Stimulated activated CD4-positive, alpha-beta T cell treated with anti-CD3 and anti-CD28 coated beads, Interleukin-1b, Interleukin-23, amount 100 ng/mL, for 4 hours (primary cell): ENCODE measurements around the gene RHBDL1.

Experiments
- DNase-seq, 2 donors: peaks; one replicate each; pipeline ENCODE4 v3.0.0-alpha.2; 2020; ENCODE audit warnings: low read depth in 2 of 2

Gene RHBDL1

DNA sequence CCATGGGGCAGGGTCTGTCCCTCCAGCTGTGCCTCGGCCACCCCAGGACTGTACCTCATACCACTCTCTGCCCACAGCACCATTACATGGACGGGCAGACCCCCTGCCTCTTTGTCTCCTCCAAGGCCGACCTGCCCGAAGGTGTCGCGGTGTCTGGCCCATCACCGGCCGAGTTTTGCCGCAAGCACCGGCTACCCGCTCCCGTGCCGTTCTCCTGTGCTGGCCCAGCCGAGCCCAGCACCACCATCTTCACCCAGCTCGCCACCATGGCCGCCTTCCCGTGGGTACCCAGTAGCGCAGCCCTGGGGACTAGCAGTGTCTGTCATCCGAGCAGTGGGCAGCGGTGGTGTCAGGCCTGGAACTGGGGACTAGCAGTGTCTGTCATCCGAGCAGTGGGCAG, 2.6 kb upstream of the RHBDL1 start:
- DNase-seq, result no peak

DNA sequence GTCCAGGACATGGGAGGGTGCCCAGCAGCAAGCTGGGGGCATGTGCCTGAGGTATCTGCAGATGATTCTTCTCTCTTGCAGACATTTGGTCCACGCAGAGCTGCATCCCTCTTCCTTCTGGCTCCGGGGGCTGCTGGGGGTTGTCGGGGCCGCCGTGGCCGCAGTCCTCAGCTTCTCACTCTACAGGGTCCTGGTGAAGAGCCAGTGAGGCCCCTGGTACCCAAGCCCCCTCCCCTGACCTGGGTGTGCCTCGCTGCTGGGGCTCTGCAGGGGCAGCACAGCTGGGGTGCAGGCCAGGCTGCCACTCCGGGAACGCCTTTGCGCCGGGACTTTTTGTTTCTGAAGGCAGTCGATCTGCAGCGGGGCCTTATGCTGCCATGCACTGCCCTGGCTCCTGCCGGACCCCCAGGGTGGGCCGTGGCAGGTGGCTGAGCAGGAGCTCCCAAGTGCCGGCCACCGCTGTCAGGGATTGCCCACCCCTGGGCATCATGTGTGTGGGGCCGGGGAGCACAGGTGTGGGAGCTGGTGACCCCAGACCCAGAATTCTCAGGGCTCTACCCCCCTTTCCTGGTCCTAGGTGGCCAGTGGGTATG, 2.0 kb upstream of the RHBDL1 start:
- DNase-seq, result no peak

DNA sequence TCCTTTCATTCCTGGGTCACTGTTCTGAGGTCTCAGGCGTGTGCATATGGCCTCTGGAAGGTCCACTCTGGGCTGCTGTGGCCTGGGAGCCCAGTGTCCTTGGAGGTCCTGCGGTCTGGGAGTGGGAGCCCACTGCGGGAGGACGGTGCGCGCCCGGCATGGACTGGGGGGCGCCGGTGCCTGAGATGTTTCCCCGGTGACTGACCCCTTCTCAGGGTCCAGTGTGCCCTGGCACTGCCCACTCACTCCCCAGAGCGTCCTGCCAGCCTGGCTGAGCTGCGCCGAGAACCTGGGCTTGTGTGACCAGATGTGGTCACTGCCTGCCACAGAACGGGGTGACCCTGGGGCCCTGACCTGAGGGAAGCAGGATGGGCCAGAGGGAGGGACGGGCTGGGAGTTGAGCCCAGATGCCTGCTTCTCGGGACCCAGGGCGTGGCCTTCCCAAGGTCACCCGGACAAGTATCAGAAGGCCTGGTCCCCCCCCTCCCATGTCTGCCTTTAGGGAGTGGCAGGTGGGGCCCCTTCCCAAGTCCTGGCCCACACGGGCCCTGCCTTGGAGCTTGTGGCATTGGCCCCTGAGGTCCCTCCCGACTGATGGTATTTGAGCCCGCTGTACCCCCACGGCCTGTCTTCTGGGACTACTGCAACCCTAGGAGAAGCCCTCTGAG, 1.1 kb upstream of the RHBDL1 start:
- DNase-seq, result no peak

- DNase-seq, result no peak
Measured at GRCh38 chr16:675884-676564, 553 bp downstream of the RHBDL1 start.

DNA sequence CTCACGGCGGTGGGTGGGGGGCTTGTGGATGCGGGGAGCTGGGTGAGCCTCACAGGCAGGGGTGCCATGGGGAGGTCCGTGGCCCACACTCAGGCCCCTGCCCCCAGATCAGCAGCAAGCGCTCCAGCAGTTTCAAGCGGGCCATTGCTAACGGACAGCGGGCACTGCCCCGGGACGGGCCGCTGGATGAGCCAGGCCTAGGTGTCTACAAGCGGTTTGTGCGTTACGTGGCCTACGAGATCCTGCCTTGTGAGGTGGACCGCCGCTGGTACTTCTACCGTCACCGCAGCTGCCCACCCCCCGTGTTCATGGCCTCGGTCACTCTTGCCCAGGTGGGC, 1.1 kb downstream of the RHBDL1 start:
- DNase-seq, result no peak

DNA sequence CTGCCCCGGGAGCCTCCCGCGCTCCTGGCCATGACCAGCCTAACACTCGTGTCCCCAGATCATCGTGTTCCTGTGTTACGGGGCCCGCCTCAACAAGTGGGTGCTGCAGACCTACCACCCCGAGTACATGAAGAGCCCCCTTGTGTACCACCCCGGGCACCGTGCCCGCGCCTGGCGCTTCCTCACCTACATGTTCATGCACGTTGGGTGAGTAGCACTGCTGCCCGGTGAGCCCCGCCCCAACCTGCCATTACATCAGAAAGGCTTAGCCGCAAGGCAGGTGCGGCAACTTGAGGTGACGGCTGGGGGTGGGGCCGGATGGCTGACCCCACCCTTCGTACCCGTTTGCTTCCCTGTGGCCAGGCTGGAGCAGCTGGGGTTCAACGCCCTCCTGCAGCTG, 1.4 kb downstream of the RHBDL1 start:
- DNase-seq, result no peak

DNA sequence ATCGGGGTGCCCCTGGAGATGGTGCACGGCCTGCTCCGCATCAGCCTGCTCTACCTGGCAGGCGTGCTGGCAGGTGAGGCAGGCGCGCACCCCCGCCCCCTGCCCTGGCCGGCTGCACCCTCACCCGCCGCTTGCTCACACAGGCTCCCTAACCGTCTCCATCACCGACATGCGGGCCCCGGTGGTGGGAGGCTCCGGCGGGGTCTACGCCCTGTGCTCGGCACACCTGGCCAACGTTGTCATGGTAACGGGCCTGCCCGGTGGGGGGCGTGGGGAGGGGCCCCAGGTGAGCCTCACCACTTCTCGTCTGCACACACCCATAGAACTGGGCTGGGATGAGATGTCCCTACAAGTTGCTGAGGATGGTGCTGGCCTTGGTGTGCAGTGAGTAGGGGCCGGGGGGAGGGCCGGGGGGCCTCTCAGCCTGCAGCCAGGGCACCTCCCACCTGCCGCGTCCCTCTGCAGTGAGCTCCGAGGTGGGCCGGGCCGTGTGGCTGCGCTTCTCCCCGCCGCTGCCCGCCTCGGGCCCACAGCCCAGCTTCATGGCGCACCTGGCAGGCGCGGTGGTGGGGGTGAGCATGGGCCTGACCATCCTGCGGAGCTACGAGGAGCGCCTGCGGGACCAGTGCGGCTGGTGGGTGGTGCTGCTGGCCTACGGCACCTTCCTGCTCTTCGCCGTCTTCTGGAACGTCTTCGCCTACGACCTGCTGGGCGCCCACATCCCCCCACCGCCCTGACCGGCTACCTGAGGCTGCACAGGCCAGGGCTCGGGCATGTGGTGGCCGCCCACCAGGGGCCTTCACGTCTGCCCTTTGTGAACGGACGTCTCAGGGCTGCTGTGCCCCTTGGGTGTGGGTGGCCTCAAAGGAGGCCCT, 2.1 kb downstream of the RHBDL1 start:
- DNase-seq, result no peak

DNA sequence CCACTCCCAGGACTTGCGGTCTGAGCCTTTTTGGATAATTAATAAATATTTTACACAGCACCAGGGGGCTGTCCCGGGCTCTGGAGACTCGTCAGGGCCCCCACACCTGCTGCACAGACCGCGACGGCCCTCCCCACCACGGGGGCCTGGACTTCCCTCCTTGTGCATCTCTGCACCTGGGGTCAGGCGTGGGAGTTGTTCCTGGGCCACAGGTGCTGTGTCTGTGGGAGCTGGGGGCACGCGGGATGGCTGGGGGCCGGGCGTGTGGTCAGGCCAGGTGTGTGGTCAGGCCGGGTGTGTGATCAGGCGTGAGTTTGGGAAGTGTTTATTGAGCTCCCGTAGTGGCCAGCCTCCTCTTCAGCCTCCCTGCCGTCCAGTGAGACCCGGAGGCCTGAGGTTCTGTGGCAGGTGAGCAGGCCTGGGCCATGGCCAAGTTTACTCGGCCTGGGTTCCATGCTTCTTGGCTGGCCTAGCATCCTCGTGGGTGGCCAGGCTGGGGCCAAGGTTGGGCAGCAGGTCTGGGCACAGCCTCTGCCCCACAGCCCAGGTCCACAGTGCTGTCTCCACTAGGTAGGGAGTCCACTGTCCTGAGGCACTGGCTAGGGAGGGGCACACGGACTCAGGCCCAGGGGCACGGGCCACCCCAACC, 2.9 kb downstream of the RHBDL1 start:
- DNase-seq, result no peak

DNA sequence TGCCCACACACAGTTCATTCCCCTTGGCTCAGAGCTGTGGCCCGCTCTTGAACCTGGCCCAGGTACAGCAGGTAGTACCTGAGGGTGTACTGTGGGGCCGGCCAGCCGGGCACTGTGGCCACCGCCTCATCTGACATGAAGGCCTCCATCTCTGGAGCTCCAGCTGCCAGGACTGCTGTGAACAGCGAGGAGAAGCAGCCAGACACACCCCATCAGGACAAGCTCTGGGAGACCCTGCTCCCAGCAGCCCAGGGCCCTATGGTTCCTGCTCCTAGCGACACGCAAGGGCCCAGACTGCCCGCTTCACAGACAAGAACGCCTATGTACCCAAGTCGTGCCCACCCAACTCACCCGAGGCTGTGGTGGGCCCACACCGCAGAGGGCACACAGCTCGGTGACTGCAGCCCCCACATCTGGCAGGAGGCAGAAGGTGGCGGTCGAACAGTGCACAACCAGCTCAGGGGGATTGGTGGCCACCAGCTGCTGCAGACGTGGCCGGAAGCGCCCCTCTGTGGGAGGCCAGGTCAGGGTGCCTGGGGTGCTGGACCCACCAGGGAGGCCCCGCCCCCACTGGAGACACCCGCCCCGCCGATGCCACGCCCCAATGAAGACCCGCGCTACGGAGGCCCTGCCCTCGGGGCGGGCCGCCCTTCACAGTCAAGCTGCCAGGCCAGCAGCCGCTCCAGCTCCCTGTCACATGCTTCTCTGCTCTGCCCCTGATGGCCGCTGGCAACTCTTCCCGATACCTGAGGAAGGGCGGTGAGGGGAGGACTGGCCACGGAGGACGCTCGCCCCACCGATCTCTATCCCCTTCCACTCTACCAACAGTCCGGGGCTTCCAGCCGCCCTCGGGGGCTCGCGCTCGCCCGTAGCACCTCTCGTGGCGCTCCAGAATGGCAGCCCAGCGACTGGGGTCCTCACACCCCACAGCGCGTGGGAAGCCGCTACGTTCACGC, 3.7 kb downstream of the RHBDL1 start:
- DNase-seq, result peak in 1 of 2 donors; percentile 49

DNA sequence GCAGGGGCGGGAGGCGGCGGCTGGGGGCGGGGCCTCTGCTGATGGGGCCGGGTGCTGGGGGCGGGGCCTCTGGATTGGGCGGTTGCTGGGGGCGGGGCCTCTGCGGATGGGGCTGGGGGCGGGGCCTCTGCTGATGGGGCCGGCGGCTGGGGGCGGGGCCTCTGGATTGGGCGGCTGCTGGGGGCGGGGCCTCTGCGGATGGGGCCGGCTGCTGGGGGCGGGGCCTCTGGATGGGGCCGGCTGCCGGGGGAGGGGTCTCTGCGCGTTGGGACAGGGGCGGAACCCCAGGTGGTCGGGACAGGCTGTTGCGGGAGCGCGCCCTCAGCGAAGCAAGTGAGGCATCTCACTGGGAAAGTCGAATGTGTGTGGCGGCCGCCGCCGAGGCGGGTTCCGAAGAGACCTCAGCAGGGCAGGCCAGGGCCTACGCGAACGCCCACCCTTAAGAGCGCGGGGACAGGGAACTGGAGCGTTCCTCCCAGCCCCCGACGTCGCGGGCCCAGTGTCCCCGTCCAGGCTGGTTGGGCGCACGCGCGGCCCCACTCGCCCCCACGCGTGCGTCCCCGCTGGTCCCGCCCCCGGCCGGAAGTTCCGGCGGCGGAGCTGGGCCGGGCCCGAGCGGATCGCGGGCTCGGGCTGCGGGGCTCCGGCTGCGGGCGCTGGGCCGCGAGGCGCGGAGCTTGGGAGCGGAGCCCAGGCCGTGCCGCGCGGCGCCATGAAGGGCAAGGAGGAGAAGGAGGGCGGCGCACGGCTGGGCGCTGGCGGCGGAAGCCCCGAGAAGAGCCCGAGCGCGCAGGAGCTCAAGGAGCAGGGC, 4.5 kb downstream of the RHBDL1 start, which contains the start of gene STUB1:
TSS of gene STUB1 (plus strand) at position 597 of the 811 bp plus-strand sequence. CDS start at position 713, 116 bp downstream.
- peak; percentile 89 to 91 for DNase-seq

DNA sequence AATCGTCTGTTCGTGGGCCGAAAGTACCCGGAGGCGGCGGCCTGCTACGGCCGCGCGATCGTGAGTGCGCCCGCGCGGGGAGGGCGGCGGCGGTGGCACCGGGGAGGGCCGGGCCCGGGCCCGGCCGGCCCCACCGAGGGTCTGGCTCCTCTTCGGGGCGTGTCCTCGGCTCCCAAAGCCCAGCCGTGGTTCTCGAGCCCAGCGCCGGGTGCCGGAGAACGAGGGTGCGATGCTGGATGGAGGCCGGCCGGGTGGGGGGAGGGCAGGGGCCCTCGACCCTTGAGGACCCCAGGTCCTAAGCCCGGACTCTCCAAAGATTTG, 5.1 kb downstream of the RHBDL1 start:
- DNase-seq, result no peak

- no peak for DNase-seq
Measured at GRCh38 chr16:680967-681745, 5.7 kb downstream of the RHBDL1 start.

- no peak for DNase-seq
Measured at GRCh38 chr16:681746-682427, 6.4 kb downstream of the RHBDL1 start.

- DNase-seq, result no peak
Measured at GRCh38 chr16:682493-683395, 7.3 kb downstream of the RHBDL1 start.

DNA sequence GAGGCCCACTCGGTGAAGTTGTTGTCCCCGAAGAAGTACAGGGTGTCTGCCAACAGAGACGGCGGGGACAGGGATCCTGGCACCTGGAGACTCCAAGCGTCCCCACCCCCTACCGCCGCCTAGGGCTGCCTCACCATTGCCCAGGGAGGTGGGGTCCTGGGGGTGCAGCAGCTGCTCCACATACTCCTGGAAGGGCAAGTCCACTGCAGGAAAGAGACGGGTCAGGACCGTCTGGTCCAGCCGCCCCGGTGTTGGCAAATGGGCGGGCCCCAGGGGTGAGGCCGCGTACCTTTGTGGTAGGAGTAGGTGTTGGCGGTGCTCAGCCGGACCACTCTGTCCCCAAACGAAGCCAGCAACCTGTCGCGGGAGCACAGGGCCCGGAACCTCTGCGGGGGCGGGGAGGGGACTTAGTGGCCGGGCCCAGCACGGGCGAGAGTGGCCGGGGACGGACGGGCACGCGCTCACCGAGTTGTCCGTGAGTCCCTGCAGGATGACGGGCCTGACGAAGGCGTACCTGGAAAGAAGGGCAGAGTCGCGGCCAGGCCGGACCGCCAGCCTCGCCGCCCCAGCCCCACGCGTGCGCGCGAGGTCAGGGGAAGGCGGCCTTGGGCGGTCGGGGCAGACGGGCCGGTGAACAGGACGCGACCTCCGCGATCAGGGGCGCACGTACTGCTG, 8.1 kb downstream of the RHBDL1 start:
- no peak for DNase-seq

DNA sequence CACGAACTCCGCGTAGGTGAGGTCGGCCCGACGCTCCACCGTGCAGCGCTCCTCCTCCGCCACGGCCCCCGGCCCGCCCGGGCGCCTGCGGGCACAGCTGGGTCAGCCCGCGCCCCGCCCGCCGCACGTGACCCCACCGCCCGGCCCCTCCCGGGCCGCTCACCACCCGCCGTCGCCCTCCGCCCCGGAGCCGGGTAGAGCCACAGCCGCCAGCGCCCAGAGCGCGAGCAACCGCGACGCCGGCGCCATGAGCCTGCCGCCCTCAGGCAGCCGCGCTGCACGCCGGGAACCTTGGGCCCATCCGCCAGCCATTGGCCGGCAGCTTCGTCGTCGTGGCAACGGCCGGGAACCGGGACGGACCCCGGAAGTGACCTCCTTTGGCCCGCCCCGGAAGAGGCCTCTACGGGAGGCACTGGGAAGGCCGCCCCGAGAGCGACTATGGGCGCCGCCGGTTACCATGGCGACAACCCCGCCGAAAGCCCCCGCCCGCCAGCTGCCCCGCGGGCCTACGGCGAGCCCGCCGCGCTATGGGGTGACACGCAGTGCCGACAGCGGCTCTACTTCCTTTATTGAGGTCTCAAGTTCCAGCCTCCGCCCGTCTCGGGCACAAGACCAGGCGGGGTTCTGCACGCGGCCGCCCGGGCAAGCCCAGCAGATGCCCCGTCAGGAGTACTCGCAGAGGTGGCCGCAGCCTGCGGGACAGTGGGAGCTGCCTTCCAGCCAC, 8.8 kb downstream of the RHBDL1 start, which contains the start of gene JMJD8:
TSS of gene JMJD8 (minus strand) at position 264 of the 724 bp plus-strand sequence. CDS start at position 249, 15 bp downstream.
- peak; percentile 91 to 97 for DNase-seq
